MM.1S (cell line): ENCODE data around the gene FMN1.

Experiments
- DNase-seq: peaks from one replicate; pipeline ENCODE4 v3.0.0-alpha.2; 2015
- H2AFZ ChIP-seq: fragments of 300-600 bp; sonication (generic); 2 replicates; pipeline ENCODE4 v1.6.0; 2016; ENCODE audit warnings: antibody characterized with exemption, low read length
- H3F3A ChIP-seq: fragments of 300-600 bp; sonication (generic); 2 replicates; pipeline ENCODE4 v1.6.1; 2016; ENCODE audit warnings: mild to moderate bottlenecking, antibody characterized with exemption, low read length, moderate library complexity, mixed read lengths; ENCODE audit not compliant: insufficient read depth
- H3K27ac ChIP-seq: fragments of 300-600 bp; sonication (generic); 2 replicates; pipeline ENCODE4 v1.5.1; 2016; ENCODE audit warnings: mild to moderate bottlenecking, low read length
- H3K27me3 ChIP-seq: fragments of 300-600 bp; sonication (generic); replicated peaks from 2 replicates; pipeline ENCODE4 v1.6.0; 2016; ENCODE audit warnings: low read length; ENCODE audit not compliant: insufficient read depth
- H3K36me3 ChIP-seq: fragments of 300-600 bp; sonication (generic); replicated peaks from 2 replicates; pipeline ENCODE4 v1.6.1; 2016; ENCODE audit warnings: mild to moderate bottlenecking, low read length, mixed read lengths; ENCODE audit not compliant: insufficient read depth
- H3K4me1 ChIP-seq: fragments of 300-600 bp; sonication (generic); 2 replicates; pipeline ENCODE4 v1.6.1; 2016; ENCODE audit warnings: low read length, mixed read lengths
- H3K4me2 ChIP-seq: fragments of 300-600 bp; sonication (generic); 2 replicates; pipeline ENCODE4 v1.6.0; 2016; ENCODE audit warnings: low read depth, low read length
- H3K4me3 ChIP-seq: fragments of 300-600 bp; sonication (generic); 2 replicates; pipeline ENCODE4 v1.5.1; 2016; ENCODE audit warnings: low read length, mixed read lengths
- H3K79me2 ChIP-seq: fragments of 300-600 bp; sonication (generic); 2 replicates; pipeline ENCODE4 v1.6.1; 2016; ENCODE audit warnings: mixed run types, low read length, mixed read lengths
- H3K9ac ChIP-seq: fragments of 300-600 bp; sonication (generic); 2 replicates; pipeline ENCODE4 v1.6.1; 2016; ENCODE audit warnings: low read length, mixed read lengths
- H3K9me2 ChIP-seq: fragments of 300-600 bp; sonication (generic); replicated peaks from 2 replicates; pipeline ENCODE4 v1.6.1; 2016; ENCODE audit warnings: mild to moderate bottlenecking, low read length, mixed read lengths; ENCODE audit not compliant: insufficient read depth
- H3K9me3 ChIP-seq: fragments of 300-600 bp; sonication (generic); replicated peaks from 2 replicates; pipeline ENCODE4 v1.6.1; 2016; ENCODE audit warnings: mild to moderate bottlenecking, low read length, mixed read lengths; ENCODE audit not compliant: insufficient read depth
- H4K20me1 ChIP-seq: fragments of 300-600 bp; sonication (generic); 2 replicates; pipeline ENCODE4 v1.6.1; 2016; ENCODE audit warnings: mild to moderate bottlenecking, low read length, moderate library complexity, mixed read lengths; ENCODE audit not compliant: insufficient read depth
- EZH2 ChIP-seq: fragments of 300-600 bp; sonication (generic); optimal IDR thresholded peaks from 2 replicates; pipeline ENCODE3; 2017; ENCODE audit warnings: low read depth, mild to moderate bottlenecking, antibody characterized with exemption, low read length, mixed read lengths
- EZH2phosphoT487 ChIP-seq: fragments of 300-600 bp; sonication (generic); IDR thresholded peaks from 2 replicates; pipeline ENCODE4 v1.6.1; 2018; ENCODE audit warnings: antibody characterized with exemption, low read length
- TF ChIP-seq, protein P1 (sequence below): fragments of 300-600 bp; sonication (generic); IDR thresholded peaks from 2 replicates; pipeline ENCODE4 v1.5.1; 2016; ENCODE audit warnings: antibody characterized with exemption, low read length, mixed read lengths

The FMN1 gene

DNA sequence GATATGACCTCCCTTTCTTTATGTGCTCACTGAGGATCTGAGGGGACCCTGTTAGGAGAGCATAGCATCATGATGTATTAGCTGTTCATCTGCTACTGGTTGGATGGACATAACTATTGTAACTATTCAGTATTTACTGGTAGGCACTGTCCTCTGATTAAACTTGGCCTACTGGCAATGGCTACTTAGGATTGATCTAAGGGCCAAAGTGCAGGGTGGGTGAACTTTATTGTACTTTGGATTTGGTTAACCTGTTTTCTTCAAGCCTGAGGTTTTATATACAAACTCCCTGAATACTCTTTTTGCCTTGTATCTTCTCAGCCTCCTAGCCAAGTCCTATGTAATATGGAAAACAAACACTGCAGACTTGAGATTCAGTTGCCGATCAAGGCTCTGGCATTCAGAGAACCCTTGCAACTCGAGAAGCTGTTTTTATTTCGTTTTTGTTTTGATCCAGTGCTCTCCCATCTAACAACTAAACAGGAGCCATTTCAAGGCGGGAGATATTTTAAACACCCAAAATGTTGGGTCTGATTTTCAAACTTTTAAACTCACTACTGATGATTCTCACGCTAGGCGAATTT lies 461.8 kb downstream of the FMN1 start:
- H3K79me2 ChIP-seq = no peaks in the 10 kb centered on the region
- no peaks in the 10 kb centered on the region for H3F3A ChIP-seq
- no peaks in the 10 kb centered on the region for H4K20me1 ChIP-seq
- H3K4me1 ChIP-seq = no peaks in the 10 kb centered on the region
- no peak overlapping the region for H3K27ac ChIP-seq
- H3K4me3 ChIP-seq = no peak overlapping the region
- H3K9ac ChIP-seq = no peak overlapping the region
- no peak for DNase-seq
- TF ChIP-seq, protein P1, sequence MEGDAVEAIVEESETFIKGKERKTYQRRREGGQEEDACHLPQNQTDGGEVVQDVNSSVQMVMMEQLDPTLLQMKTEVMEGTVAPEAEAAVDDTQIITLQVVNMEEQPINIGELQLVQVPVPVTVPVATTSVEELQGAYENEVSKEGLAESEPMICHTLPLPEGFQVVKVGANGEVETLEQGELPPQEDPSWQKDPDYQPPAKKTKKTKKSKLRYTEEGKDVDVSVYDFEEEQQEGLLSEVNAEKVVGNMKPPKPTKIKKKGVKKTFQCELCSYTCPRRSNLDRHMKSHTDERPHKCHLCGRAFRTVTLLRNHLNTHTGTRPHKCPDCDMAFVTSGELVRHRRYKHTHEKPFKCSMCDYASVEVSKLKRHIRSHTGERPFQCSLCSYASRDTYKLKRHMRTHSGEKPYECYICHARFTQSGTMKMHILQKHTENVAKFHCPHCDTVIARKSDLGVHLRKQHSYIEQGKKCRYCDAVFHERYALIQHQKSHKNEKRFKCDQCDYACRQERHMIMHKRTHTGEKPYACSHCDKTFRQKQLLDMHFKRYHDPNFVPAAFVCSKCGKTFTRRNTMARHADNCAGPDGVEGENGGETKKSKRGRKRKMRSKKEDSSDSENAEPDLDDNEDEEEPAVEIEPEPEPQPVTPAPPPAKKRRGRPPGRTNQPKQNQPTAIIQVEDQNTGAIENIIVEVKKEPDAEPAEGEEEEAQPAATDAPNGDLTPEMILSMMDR = no peak
- TF ChIP-seq EZH2 (no peak), EZH2phosphoT487 (no peak)
- no peaks in the 10 kb centered on the region for H3K9me3 ChIP-seq
- H3K9me2 ChIP-seq = no peaks in the 10 kb centered on the region
- no peak overlapping the region for H3K4me2 ChIP-seq
- no peaks in the 10 kb centered on the region for H3K27me3 ChIP-seq
- H2AFZ ChIP-seq = no peak overlapping the region
- H3K36me3 ChIP-seq = no peaks in the 10 kb centered on the region

- Histone ChIP-seq H3K9me2 (no peaks in the 10 kb centered on the region), H3K79me2 (no peaks in the 10 kb centered on the region), H3K4me1 (no peaks in the 10 kb centered on the region), H3K4me2 (no peak overlapping the region), H4K20me1 (no peaks in the 10 kb centered on the region), H3F3A (no peaks in the 10 kb centered on the region), H3K4me3 (no peak overlapping the region), H2AFZ (no peak overlapping the region), H3K9me3 (no peaks in the 10 kb centered on the region), H3K9ac (no peak overlapping the region), H3K27me3 (no peaks in the 10 kb centered on the region), H3K27ac (no peak overlapping the region), H3K36me3 (no peaks in the 10 kb centered on the region)
- DNase-seq = no peak
- no peak for TF ChIP-seq EZH2phosphoT487
- no peak for TF ChIP-seq EZH2
- TF ChIP-seq, protein P1 = no peak
Observed at GRCh38 chr15:32730677-32731654, 463.5 kb downstream of the FMN1 start.

GRCh38 chr15:32729700-32730395 lies 464.7 kb downstream of the FMN1 start:
- Histone ChIP-seq H3K4me1 (no peaks in the 10 kb centered on the region), H3K9me2 (no peaks in the 10 kb centered on the region), H3K36me3 (no peaks in the 10 kb centered on the region), H4K20me1 (no peaks in the 10 kb centered on the region), H3K4me3 (no peak overlapping the region), H3F3A (no peaks in the 10 kb centered on the region), H3K9ac (no peak overlapping the region), H3K27me3 (no peaks in the 10 kb centered on the region), H2AFZ (no peak overlapping the region), H3K27ac (no peak overlapping the region), H3K4me2 (no peak overlapping the region), H3K9me3 (no peaks in the 10 kb centered on the region), H3K79me2 (no peaks in the 10 kb centered on the region)
- DNase-seq = no peak
- TF ChIP-seq, protein P1 = no peak
- TF ChIP-seq EZH2phosphoT487 (no peak), EZH2 (no peak)
